HG03565 (cell line): ENCODE measurements around the gene GFRA4.

Experiments
- ATAC-seq: cut with Tn5 transposase; IDR thresholded peaks from one replicate; pipeline ENCODE4 v1.9.1; 2021; ENCODE audit warnings: mild to moderate bottlenecking, moderate library complexity; ENCODE audit not compliant: unreplicated experiment

Gene GFRA4, protein sequence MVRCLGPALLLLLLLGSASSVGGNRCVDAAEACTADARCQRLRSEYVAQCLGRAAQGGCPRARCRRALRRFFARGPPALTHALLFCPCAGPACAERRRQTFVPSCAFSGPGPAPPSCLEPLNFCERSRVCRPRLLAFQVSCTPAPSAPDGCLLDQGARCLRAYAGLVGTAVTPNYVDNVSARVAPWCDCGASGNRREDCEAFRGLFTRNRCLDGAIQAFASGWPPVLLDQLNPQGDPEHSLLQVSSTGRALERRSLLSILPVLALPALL

DNA sequence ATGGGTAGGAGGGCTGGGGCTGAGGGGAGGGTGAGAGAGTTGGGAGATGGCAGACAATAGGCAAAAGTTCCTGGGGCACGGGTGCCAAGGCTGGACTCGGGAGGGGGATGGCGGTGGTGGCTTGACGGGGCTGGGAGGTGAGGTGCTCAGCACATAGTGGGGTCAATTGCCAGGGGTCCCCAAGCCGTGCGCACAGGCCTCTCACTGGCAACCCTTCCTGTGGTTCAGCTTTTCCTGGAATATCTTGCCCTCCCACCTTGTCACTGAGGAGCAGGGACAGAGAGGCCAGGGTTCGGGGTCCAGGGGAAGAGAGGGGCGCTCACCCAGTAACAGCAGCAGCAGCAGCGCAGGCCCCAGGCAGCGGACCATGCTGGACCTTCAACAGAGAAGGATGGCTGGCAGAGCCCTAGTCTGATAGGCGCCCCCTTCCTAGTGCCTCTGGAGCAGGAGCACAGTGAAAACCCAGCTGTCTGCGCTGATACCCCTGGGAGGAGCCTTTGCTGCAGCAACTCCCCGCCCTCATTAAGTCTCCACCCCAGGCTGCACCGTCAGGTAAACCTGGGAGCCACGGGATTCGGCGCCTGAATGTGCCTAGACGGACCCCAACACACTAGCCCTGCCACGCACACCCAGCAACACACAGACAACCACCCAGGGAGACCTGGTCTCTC, at the start of gene GFRA4:
Gene GFRA4 (minus strand): TSS at position 369 of the 671 bp plus-strand sequence. CDS start 0 bp downstream, at position 369.
- no peak for ATAC-seq

DNA sequence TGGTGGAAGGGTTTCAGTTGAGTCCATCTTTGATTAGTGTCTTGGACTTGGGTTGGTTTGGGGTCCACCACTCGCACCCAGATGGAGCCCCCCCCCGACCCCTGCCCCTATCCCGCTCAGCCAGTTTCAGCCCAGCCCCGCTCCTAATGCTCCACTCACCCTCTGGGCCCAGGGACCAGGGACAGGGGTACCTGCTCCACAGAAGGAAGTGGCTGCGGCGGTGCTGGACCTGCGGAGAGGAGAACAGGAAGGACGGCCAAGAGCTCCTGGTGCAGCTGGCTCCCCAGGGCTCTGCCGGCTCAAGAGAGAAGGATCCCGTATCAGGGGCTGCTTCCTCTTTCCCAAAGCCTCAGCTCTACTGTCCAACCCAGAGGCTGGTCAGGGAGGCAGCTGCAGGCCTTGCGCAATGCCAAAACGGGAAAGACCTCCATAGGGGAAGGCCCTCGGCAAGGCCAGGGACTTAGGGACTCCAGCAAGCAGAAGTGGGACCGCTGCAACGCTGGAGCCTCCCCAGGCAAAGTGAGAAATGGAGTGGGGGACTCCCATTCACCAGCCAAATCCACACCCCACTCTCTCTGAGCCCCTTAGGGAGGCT, 49.2 kb upstream of the GFRA4 start, which contains the start of gene SIGLEC1:
Gene SIGLEC1 (minus strand): TSS at position 322 of the 595 bp plus-strand sequence. CDS start 5,472 bp downstream, outside the sequence.
- ATAC-seq, result no peak

DNA sequence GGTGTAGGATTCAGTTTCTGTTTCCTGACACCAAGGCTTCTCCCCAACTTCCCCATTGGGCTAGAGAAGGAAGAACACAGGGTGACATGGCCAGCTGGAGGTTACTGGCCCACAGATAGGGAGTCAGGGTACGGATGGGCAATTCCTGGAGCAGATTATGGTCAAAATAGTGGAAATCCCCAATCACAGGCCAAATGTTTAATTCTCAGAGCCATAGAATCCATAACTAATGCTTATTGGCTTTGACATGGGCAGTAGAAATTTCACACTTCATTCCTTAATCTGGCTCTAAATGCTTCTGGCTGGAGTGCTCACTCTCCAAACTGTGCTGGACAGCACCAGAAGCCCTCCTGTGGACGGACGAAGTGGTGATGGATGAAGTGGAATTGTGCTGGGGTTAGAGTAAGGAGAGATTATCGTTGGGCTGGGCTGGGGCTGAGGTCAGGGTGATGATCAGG, 48.3 kb upstream of the GFRA4 start:
- ATAC-seq, result no peak

DNA sequence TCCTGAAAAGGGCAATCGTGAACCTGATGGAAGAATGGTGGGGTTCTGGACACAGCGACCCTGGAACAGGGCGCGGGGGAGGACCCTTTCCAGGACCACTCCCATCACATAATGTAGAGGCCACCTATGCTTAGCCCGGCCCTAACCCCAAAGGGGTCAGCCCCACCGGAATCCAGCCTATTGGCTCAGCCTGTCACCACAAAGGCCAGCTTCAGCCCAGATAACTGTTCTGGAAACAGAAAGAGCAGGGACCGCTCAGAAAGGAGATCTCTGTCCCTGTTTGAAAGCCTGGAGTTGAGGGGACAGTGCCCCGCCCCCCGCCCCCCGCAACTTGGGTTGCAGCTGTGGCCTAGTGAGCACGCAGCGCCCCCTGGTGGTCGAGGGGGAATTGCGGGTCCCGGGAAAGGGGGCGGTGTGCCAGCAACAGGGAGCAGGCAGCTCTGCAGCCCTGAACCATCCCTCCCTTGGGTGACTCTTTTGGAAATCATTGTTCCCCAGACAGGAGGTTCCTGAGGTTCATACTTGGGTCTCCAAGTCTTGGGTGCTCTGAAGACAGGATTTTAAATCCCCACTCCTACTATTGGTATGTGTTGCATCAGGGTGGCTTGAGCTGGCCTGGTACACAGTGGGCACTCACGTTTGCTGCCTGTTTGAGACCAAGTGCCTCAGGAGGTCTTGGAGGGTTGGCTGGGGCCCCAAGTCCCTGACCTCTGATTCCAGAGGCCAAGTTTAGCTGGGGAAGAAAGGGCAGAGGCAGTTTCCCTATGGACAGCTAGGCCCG, 47.7 kb upstream of the GFRA4 start:
- ATAC-seq, result no peak

DNA sequence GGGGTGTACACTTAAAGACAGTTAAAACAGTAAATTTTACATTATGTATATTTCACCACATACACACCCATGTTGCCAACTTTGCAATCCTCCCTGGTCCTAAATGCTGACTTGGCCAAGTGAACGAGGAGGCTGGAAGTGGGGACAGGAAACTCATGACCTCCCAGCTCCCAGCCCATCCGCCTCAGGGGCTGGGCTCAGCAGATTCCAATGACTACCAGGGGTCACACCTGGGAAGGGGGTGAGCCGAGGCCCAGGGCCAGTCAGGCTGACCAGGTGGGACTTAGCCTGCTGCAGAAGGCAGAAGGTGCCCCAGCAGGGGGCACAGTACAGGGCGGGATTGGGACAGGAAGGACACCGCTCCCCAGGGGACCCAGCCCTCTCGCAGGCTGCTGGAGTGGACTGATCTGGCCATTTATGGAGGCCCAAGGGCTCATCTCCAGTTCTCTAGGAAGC, 46.8 kb upstream of the GFRA4 start:
- ATAC-seq, result no peak

DNA sequence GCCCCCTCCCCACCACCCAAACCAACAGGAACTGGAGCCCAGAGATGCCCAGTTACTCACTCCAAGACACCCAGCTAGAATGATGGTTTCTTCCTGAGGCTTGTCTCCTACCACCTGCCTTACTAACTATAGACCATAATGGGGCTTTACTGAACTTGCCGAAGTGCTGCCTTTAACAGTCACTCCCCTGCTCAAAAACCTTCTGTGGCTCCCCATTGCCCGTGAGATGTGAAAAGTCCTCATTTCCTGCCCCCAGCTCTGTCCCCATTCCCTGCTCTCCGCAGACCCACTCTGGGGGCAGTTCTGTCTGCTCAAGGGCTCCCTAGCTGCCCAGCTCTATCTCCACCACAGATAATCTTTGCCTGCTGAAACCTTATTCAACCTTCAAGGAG, 44.3 kb upstream of the GFRA4 start:
- no peak for ATAC-seq

DNA sequence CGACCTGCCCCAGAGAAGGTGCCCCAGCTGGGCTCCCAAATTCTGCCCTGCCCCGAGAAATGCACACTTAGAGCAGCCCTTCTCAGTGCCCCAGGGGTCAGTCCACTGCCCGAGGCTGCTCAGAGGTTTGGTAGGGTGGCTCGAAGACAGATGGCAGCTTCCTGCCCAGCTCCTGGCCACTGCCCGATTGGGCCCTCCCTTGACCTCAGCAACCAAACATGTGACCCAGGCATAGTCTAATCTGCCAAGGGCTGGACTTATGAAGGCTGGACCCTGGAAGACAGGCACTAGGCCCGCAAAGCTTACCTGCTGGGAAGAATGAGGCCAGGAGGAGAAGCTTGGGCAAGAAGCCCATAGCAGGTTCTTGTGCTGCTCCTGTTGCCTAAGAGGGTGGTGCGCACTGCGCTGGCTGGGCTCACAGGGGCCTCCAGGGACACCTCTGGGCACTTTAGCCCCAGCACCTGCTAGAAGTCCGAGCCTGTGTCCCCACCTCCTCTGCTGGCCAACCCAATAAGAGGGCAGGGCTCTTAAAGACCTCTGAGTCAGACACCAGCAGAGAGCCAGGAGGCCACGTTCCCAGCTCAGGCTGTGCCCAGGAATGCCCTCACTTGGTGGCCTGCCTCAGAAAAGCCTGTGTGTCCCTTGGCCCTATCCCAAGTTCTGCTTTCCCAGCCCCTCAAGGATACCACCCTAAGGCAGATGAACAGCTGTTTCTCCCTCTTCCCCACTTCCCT, 43.7 kb upstream of the GFRA4 start:
- no peak for ATAC-seq

DNA sequence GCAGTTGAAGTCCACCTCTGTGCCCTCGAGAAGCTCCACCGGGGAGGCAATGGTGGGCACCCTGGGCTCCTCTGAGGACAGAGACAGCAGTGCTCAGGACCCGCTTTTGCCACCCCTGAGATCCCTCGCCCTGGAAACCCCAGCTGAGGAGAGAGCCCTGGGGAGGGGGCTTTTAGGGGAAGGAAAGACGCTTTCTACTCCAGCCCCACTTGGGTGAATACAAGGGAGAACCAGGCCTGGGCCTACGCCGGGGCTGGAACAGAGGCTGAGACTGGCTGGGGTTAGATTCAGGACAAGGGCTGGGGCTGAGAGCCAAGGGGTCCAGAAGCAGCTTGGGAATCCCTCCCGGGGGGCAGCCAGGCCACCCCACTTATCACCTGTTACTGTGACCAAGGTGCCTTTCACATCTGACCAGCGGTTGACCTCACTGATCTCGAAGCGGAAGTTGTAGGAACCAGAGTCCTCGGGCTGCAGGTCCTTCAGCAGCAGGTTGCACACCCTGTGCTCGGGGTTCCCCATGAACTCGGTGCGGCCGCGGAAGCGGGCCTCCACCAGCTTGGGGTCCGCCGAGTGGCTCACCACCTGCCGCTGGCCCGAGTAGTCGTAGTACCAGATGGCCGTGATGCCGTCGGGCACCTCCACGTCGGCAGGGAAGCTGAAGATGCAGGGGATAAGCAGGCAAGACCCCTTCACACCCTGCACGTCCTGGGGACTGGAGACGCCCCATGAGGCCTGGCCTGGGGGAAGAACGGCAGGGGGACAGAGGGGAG, 43.0 kb upstream of the GFRA4 start:
- no peak for ATAC-seq

DNA sequence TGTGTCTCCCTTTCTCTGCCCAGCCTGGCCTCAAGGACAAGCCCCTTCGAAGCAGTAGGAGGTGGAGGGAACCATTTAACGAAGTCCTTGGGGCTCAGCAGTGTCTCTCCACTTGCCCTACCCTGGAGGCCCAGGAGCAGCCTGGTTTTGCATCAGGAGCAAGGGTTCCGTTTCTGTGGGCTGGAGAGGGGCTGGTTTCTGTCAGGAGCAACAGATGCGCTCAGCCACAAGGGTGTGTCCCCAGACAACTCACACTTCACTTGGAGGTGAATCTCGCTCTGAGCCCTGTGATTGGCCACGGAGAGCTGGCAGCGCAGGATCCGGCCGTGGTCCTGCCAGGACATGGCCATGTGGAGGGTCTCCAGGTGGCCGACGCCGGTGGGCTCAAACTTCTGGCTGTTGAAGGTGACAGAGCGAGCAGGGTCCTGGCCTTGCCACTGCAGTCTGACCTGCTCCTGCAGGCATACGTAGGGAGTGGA, 42.3 kb upstream of the GFRA4 start:
- no peak for ATAC-seq

DNA sequence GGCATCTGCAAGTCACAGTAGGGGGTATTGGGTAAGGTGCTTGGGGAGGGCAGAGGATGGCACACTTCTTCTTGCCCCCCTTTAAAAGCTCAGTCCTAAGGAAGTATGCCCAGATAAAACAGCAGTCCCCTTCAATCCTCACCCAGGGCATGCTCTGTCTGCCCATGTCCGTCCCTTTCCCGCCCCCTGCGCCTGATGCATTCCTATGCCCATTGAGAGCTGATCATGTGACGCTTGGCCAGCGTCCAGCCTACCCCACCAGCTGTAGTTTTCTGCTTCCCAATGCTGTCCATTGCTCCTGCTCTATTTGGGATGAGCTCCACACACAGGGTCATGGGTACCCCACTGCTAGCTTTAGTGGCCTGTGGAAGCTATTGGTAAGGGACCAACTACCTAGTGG, 40.9 kb upstream of the GFRA4 start:
- ATAC-seq, result no peak

DNA sequence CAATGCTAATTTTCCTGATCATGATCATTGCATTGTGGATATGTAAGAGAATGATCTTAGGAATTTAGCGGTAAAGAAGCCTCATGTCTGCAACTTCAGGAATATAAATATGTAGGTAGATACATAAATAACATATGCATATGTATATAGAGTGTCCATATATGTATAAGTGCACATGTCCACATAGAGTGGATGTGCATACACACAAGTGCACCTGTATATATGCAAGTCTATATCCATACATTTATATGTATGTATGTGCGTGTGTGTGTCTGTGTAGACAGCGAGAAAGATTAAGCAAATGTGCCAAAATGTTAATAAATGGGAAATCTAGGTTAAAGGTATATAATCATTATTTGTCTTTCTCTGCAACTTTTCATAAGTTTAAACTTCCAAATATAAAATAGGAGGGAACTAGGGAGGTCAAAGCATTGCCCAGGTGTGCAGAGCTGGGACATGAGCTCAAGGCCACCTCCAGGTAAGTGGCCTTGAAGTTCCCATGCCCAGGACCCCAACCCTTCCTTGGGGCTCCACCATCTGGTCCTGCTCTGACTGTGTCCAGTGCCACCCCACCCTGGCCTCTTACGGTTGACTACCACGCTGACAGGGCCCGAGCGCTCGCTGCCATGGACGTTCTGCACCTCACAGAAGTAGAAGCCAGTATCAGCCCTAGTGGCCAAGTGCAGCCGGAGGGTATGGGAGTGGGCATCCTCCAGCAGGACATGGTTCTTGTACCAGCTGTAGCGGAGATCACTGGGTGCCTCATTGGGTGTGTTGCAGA, 39.6 kb upstream of the GFRA4 start:
- no peak for ATAC-seq

DNA sequence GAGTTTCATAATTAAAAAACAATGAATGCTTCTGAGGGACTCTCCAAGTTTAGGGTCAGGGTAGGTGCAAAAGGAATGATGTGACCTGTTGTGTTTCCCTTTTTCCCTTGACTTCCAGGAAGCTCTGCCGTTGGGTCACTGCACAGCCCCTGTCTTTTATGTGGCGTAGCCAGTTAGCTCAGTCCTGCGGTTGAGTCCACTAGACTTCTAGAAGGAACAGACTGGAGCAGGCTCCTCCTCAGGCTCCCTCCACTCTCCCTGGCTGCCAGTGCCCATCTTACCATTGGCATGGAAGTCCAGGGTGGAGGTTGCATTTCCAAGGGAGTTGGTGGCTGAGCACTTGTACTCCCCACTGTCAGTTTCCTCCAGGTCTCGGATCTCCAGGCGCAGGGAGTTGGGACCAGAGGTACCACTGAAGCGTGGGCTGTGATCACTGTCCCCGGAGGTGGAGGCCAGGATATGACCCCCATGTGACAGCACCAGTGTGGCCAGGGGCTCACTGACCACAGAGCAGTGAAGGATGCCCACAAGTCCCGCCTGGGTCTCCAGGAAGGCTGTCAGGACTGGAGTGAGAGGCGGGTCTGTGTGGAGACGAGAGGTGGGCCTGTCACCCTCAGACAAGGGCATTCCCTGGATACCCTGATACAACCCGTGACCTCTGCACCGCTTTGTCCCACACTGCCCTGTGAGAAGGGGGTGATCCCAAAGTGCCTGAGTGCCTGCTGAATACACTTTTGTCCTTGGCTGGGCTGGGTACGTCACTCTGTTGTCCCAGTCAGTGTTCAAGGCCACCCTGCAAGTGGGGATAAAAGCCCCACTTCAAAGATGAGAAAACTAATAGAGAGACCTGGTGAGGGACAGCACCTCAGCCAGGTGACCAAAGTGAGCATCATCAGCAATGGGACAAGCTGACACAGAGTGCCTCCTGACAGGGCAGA, 38.1 kb upstream of the GFRA4 start:
- ATAC-seq, result no peak

DNA sequence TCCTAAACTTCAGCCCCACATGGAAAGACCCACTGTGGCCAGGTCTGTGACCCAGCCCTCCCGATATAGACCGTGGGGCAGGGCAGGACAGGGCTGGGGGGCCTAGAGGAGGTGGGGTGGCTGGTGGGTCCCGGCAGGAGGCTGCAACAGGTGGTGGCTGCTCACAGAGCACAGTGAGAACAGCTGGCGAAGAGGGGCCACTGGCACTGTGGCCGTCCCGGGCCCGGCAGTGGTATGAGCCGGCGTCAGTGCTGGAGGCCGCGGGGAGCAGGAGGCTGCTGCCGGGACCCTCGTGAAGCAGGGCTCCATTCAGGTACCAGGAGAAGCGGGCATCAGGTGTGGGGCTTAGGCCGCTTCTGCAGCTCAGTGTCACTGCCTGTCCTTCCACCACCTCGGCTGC, 35.8 kb upstream of the GFRA4 start:
- no peak for ATAC-seq

DNA sequence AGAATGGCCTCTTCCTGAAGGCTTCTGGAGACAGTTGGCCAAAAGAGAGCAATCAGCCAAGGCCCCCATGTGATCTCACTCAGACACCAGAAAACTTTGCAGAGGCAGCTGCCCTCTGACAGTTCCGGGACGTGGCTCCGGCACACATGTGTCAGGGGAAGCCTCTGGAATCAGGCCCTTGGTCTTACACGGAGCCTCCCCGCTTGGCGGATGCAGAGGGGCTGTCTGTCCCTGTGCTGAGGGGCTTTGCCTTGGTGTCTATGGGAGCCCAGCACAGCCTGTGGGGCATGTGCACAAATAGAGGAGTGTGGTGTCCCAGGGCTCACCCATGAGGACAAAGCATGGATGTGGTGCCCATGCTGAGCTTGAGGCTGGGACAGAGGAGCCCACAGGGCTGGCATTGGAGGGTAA, 35.4 kb upstream of the GFRA4 start:
- ATAC-seq, result no peak

DNA sequence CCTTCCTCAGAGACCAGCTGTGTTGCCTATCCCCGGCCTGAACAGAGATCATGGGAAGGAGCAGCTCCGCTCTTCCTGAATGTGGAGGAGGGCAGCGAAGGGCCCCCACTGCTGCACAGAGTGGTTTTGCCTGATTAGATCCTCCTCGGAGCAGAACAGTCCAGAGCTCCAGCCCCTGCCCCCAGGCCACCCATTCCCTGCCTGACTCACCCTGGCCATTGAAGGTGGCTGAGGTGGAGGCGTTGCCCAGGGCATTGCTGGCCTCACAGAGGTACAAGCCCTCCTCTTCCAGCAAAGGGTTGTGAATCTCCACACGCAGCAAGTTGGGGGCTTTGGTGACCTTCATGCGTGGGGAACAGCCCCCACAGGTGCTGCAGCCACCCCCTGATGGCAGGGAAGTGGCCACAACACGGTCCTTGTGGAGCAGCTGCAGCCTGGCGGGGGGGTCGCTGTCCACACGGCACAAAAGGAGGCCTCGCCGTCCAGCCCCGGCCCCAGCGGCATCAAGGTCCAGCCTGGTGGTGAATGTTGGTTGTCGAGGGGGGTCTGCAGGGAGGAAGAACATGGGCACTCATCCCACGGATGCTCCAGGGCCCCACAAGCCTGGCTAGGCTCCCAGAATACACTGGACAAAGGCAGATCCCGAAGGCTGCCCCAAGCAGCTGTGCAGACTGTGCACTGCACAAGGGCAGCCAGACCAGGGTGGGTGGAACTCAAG, 34.5 kb upstream of the GFRA4 start:
- ATAC-seq, result no peak

DNA sequence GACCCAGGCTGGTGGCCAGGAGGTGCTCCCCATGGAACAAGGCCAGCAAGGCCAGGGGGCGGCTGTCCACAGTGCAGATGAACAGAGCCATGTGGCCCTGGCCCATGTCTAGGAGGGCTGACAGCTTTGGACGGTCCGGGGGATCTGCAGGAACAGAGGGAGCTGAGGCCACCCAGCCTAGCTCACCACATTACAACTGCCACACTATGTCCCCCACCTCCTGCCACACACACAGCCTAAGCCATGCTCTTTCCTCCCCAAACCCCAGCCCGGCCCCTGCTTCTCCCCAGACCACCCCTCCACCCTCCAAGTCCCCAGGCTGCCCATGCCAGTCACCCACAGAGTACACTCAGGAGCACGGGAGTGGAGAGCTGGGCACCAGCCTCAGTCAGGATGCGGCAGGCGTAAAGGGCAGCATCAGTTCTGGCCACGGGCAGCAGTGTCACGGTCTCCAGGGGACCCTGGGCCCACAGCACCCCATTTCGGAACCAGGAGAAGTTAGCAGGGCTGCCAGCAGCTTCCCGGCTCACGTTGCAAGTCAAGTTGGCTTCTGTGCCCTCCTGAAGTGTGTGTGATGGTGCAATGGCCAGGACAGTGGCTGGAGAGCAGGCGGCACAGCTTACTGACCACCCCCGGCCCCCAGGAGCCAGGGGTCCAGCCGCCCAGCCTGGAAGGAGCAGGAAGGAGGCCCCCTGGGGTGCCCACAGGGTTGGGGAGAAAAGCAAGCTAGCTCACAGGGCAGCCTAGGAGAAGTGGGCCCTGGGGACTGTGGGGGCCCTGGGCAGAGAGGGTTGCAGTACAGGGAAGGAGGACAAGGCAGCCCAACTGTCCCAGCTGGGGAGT, 33.8 kb upstream of the GFRA4 start:
- no peak for ATAC-seq
